HG03280 (cell line): ENCODE results near the gene MYLIP.
"Not testable (repeated sequence)": the region's sequence is repeated elsewhere in the genome, so short reads cannot be mapped to it uniquely, and the experiment has no call there.

ENCODE experiments used
- ATAC-seq: cut with Tn5 transposase; IDR thresholded peaks from one replicate; pipeline ENCODE4 v1.9.1; 2021; ENCODE audit warnings: mild to moderate bottlenecking, moderate library complexity; ENCODE audit not compliant: unreplicated experiment

The MYLIP gene

GRCh38 chr6:16168858-16169257 lies 40.0 kb downstream of the MYLIP start:
- no peak for ATAC-seq

- ATAC-seq, result no peak
These were observed 42.5 kb downstream of the MYLIP start for GRCh38 chr6:16171400-16171799.

- ATAC-seq, result no peak
These were observed 44.5 kb downstream of the MYLIP start for GRCh38 chr6:16173167-16173940.

GRCh38 chr6:16174416-16175078 lies 45.7 kb downstream of the MYLIP start:
- no peak for ATAC-seq

GRCh38 chr6:16176600-16176999 lies 47.7 kb downstream of the MYLIP start:
- not testable (repeated sequence) for ATAC-seq

- ATAC-seq, result no peak
These were observed 49.0 kb downstream of the MYLIP start for GRCh38 chr6:16177881-16178280.

GRCh38 chr6:16178351-16178750 lies 49.5 kb downstream of the MYLIP start:
- ATAC-seq, result no peak

GRCh38 chr6:16179063-16179462 lies 50.2 kb downstream of the MYLIP start:
- ATAC-seq, result no peak

- ATAC-seq, result no peak
These were observed 51.1 kb downstream of the MYLIP start for GRCh38 chr6:16179970-16180431.

GRCh38 chr6:16180696-16181438 lies 52.0 kb downstream of the MYLIP start:
- ATAC-seq, result no peak

GRCh38 chr6:16181439-16182297 lies 52.8 kb downstream of the MYLIP start:
- no peak for ATAC-seq

- no peak for ATAC-seq
These were observed 54.3 kb downstream of the MYLIP start for GRCh38 chr6:16183187-16183664.

GRCh38 chr6:16184129-16184528 lies 55.2 kb downstream of the MYLIP start:
- no peak for ATAC-seq

- no peak for ATAC-seq
These were observed 55.7 kb downstream of the MYLIP start for GRCh38 chr6:16184551-16184950.

GRCh38 chr6:16187176-16187575 lies 58.3 kb downstream of the MYLIP start:
- no peak for ATAC-seq

- ATAC-seq, result no peak
These were observed 61.3 kb downstream of the MYLIP start for GRCh38 chr6:16190214-16190613.

- ATAC-seq, result no peak
These were observed 67.5 kb downstream of the MYLIP start for GRCh38 chr6:16196260-16196983.

- ATAC-seq, result no peak
These were observed 68.2 kb downstream of the MYLIP start for GRCh38 chr6:16196984-16197546.
